ENCODE results near the gene SYT11. TPM values are rescaled to one million over a fixed set of nuclear protein-coding genes. Genes with fewer than 3 reads are reported as not detected.
A peak's percentile ranks its signal among the peaks of the same experiment; 100 is the strongest.
"Not testable (repeated sequence)": the region's sequence is repeated elsewhere in the genome, so short reads cannot be mapped to it uniquely, and the experiment has no call there.

SYT11 gene
- total RNA-seq, 1 donor from 2014 or later, result 6.3 TPM

DNA sequence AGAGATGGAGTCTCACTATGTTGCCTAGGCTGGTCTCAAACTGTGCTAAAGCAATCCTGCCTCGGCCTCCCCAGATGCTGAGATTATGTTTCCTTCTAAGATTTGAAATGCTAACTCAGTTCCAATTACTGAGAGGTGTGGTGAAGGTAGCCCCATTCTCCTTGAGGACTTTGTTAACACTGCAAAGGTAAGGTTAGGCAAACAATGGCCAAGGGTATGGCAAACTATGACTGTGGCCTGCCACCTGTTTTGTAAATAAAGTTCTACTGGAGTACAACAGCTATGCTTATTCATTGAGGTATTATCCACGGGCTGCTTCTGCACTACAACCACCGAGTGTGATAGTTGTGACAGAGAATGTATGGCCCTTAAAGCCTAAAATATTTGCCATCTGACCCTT, 61.4 kb downstream of the SYT11 start:
- Histone ChIP-seq H3K9ac (no peak overlapping the region), H3K4me2 (no peak overlapping the region), H3K27me3 (no peaks in the 10 kb centered on the region), H3K79me2 (ENCODE audit: low read depth) (peaks cover 26% of the 10 kb centered on the region), H3F3A (ENCODE audit: low read depth) (peaks cover 50% of the 10 kb centered on the region), H4K20me1 (ENCODE audit: low read depth) (peaks cover 13% of the 10 kb centered on the region), H3K4me1 (no peaks in the 10 kb centered on the region), H3K9me3 (ENCODE audit: low read depth) (no peaks in the 10 kb centered on the region), H3K4me3 (no peak overlapping the region), H3K36me3 (peaks cover 41% of the 10 kb centered on the region), H2AFZ (replicated peaks) (no peak overlapping the region), H3K27ac (no peak overlapping the region)
- no peaks in the 10 kb centered on the region for H3K9me3 Mint-ChIP-seq
- H3K4me1 Mint-ChIP-seq, result no peaks in the 10 kb centered on the region
- no peak overlapping the region for H3K4me3 Mint-ChIP-seq
- DNase-seq (ENCODE audit: low spot score), result no peak
- TF ChIP-seq, protein P1, sequence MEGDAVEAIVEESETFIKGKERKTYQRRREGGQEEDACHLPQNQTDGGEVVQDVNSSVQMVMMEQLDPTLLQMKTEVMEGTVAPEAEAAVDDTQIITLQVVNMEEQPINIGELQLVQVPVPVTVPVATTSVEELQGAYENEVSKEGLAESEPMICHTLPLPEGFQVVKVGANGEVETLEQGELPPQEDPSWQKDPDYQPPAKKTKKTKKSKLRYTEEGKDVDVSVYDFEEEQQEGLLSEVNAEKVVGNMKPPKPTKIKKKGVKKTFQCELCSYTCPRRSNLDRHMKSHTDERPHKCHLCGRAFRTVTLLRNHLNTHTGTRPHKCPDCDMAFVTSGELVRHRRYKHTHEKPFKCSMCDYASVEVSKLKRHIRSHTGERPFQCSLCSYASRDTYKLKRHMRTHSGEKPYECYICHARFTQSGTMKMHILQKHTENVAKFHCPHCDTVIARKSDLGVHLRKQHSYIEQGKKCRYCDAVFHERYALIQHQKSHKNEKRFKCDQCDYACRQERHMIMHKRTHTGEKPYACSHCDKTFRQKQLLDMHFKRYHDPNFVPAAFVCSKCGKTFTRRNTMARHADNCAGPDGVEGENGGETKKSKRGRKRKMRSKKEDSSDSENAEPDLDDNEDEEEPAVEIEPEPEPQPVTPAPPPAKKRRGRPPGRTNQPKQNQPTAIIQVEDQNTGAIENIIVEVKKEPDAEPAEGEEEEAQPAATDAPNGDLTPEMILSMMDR (IDR thresholded peaks at IDR 0.05), result no peak
- no peak for TF ChIP-seq EZH2phosphoT487 (IDR thresholded peaks at IDR 0.05)
- no peak for TF ChIP-seq EZH2 (IDR thresholded peaks at IDR 0.05)
- H3K27me3 Mint-ChIP-seq (ENCODE audit: insufficient read depth, low read depth), result no peaks in the 10 kb centered on the region
- peaks cover 52% of the 10 kb centered on the region for H3K36me3 Mint-ChIP-seq
- no peak overlapping the region for H3K27ac Mint-ChIP-seq

GRCh38 chr1:155925506-155925905, 66.1 kb downstream of the SYT11 start:
- Mint-ChIP-seq H3K27me3 (ENCODE audit: insufficient read depth, low read depth) (no peaks in the 10 kb centered on the region), H3K4me1 (no peaks in the 10 kb centered on the region), H3K36me3 (peaks cover 49% of the 10 kb centered on the region), H3K9me3 (no peaks in the 10 kb centered on the region), H3K27ac (no peak overlapping the region), H3K4me3 (no peak overlapping the region)
- Histone ChIP-seq H2AFZ (replicated peaks) (no peak overlapping the region), H3K27ac (no peak overlapping the region), H3K79me2 (ENCODE audit: low read depth) (peaks cover 59% of the 10 kb centered on the region), H3K9ac (no peak overlapping the region), H4K20me1 (ENCODE audit: low read depth) (peaks cover 17% of the 10 kb centered on the region), H3K4me2 (no peak overlapping the region), H3K4me3 (no peak overlapping the region), H3K36me3 (peaks cover 45% of the 10 kb centered on the region), H3K4me1 (no peaks in the 10 kb centered on the region), H3K9me3 (ENCODE audit: low read depth) (no peaks in the 10 kb centered on the region), H3F3A (ENCODE audit: low read depth) (peaks cover 16% of the 10 kb centered on the region), H3K27me3 (no peaks in the 10 kb centered on the region)
- TF ChIP-seq, protein P1 (IDR thresholded peaks at IDR 0.05), result no peak
- TF ChIP-seq EZH2 (IDR thresholded peaks at IDR 0.05) (no peak), EZH2phosphoT487 (IDR thresholded peaks at IDR 0.05) (no peak)
- DNase-seq (ENCODE audit: low spot score), result no peak

DNA sequence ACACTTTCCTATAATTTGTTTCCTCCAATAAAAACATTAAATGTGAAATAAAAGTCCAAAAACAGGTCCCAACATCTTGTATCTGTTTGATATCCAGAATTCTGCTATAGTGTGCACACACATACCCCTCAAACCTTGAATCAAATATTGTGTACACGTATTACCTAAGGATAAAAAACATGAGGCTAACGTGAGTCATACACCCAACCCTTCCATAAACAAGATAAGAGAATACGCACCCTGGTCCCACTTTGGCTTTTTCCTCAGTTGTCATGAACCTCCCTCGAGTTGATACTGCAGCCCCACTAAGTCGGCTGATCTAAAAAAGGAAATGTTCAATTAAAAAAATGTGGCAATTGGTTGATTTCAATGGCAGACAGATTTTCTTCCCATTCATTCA, 69.7 kb downstream of the SYT11 start:
- H3K79me2 ChIP-seq (ENCODE audit: low read depth), result peaks cover 75% of the 10 kb centered on the region
- TF ChIP-seq, protein P1 (IDR thresholded peaks at IDR 0.05), result no peak
- TF ChIP-seq EZH2 (IDR thresholded peaks at IDR 0.05), result no peak
- no peak for TF ChIP-seq EZH2phosphoT487 (IDR thresholded peaks at IDR 0.05)
- Mint-ChIP-seq H3K36me3 (peaks cover 35% of the 10 kb centered on the region), H3K27ac (no peak overlapping the region), H3K9me3 (no peaks in the 10 kb centered on the region), H3K4me3 (no peak overlapping the region), H3K4me1 (peaks cover 12% of the 10 kb centered on the region), H3K27me3 (ENCODE audit: insufficient read depth, low read depth) (no peaks in the 10 kb centered on the region)
- H2AFZ ChIP-seq (replicated peaks), result no peak overlapping the region
- H3K27ac ChIP-seq, result no peak overlapping the region
- no peak for DNase-seq (ENCODE audit: low spot score)
- H3K4me2 ChIP-seq, result no peak overlapping the region
- H3F3A ChIP-seq (ENCODE audit: low read depth), result peaks cover 17% of the 10 kb centered on the region
- H3K36me3 ChIP-seq, result peaks cover 38% of the 10 kb centered on the region
- H3K27me3 ChIP-seq, result no peaks in the 10 kb centered on the region
- H3K4me1 ChIP-seq, result peaks cover 23% of the 10 kb centered on the region
- no peak overlapping the region for H3K9ac ChIP-seq
- no peaks in the 10 kb centered on the region for H3K9me3 ChIP-seq (ENCODE audit: low read depth)
- H3K4me3 ChIP-seq, result no peak overlapping the region
- H4K20me1 ChIP-seq (ENCODE audit: low read depth), result peaks cover 48% of the 10 kb centered on the region

GRCh38 chr1:155930725-155931124, 71.4 kb downstream of the SYT11 start:
- H3K79me2 ChIP-seq (ENCODE audit: low read depth), result peaks cover 71% of the 10 kb centered on the region
- not testable (repeated sequence) for H3K9me3 Mint-ChIP-seq, H3K4me3 Mint-ChIP-seq

More at GRCh38 chr1:155930725-155931124, 71.4 kb downstream of the SYT11 start:
- DNase-seq (ENCODE audit: low spot score); H3K27me3 ChIP-seq; H3K9me3 ChIP-seq (ENCODE audit: low read depth); H3K4me3 ChIP-seq; H2AFZ ChIP-seq (replicated peaks); H3K27me3 Mint-ChIP-seq (ENCODE audit: insufficient read depth, low read depth); H3K27ac ChIP-seq; H3K27ac Mint-ChIP-seq: not testable (repeated sequence)
- Histone ChIP-seq H3K9ac (peak overlapping the region; percentile 20), H3F3A (ENCODE audit: low read depth) (peaks cover 23% of the 10 kb centered on the region), H3K4me2 (peak overlapping the region; percentile 92), H3K36me3 (peaks cover 32% of the 10 kb centered on the region), H3K4me1 (peaks cover 23% of the 10 kb centered on the region), H4K20me1 (ENCODE audit: low read depth) (peaks cover 48% of the 10 kb centered on the region)
- H3K4me1 Mint-ChIP-seq, result peaks cover 12% of the 10 kb centered on the region
- peaks cover 31% of the 10 kb centered on the region for H3K36me3 Mint-ChIP-seq

Measured in neural progenitor cell (in vitro differentiated cells).